Ureter (tissue), 1 donor: Measurements from ENCODE around the gene ZCCHC14. TPM values are rescaled to one million over a fixed set of nuclear protein-coding genes. Genes with fewer than 3 reads are reported as not detected.
"Not testable (repeated sequence)": the region's sequence is repeated elsewhere in the genome, so short reads cannot be mapped to it uniquely, and the experiment has no call there.

ENCODE experiments used
- DNase-seq: peaks from one replicate; pipeline ENCODE4 v3.0.0-alpha.2; 2020; ENCODE audit warnings: low spot score
- total RNA-seq: library from RNA; stranded (reverse); gene quantifications from one replicate; pipeline ENCODE4 v1.2.4, GENCODE V29; 2023
- donor health status: DM: yes; HTN: yes; CAD: no.

The ZCCHC14 gene
- total RNA-seq, 1 donor from 2014 or later, result 27.2 TPM

- DNase-seq, result not testable (repeated sequence)
These were observed 4.4 kb upstream of the ZCCHC14 start for GRCh38 chr16:87497023-87497766.

GRCh38 chr16:87496447-87496801, 3.6 kb upstream of the ZCCHC14 start:
- DNase-seq, result no peak

GRCh38 chr16:87495578-87496446, 3.0 kb upstream of the ZCCHC14 start:
- DNase-seq, result no peak

- DNase-seq, result no peak
These were observed 920 bp upstream of the ZCCHC14 start for GRCh38 chr16:87493608-87494280.

GRCh38 chr16:87492291-87492630, 563 bp downstream of the ZCCHC14 start:
- DNase-seq, result no peak

- DNase-seq, result no peak
These were observed 1.1 kb downstream of the ZCCHC14 start for GRCh38 chr16:87491522-87492290.

GRCh38 chr16:87490799-87491521, 1.9 kb downstream of the ZCCHC14 start:
- not testable (repeated sequence) for DNase-seq

GRCh38 chr16:87490096-87490798, 2.6 kb downstream of the ZCCHC14 start:
- no peak for DNase-seq

- no peak for DNase-seq
These were observed 3.3 kb downstream of the ZCCHC14 start for GRCh38 chr16:87489434-87490045.

GRCh38 chr16:87488960-87489359, 3.9 kb downstream of the ZCCHC14 start:
- not testable (repeated sequence) for DNase-seq

GRCh38 chr16:87487361-87487924, 5.4 kb downstream of the ZCCHC14 start:
- no peak for DNase-seq

GRCh38 chr16:87486713-87487247, 6.0 kb downstream of the ZCCHC14 start:
- no peak for DNase-seq

GRCh38 chr16:87486282-87486681, 6.5 kb downstream of the ZCCHC14 start:
- no peak for DNase-seq

- not testable (repeated sequence) for DNase-seq
These were observed 7.0 kb downstream of the ZCCHC14 start for GRCh38 chr16:87485792-87486191.

- DNase-seq, result no peak
These were observed 8.1 kb downstream of the ZCCHC14 start for GRCh38 chr16:87484487-87485331.

- no peak for DNase-seq
These were observed 9.3 kb downstream of the ZCCHC14 start for GRCh38 chr16:87483481-87483880.

- not testable (repeated sequence) for DNase-seq
These were observed 10.2 kb downstream of the ZCCHC14 start for GRCh38 chr16:87482670-87483069.

GRCh38 chr16:87482266-87482665, 10.6 kb downstream of the ZCCHC14 start:
- no peak for DNase-seq
